Left kidney (tissue), 2 donors: ENCODE results near the gene FBXO5. TPM values are rescaled to one million over a fixed set of nuclear protein-coding genes. Genes with fewer than 3 reads are reported as not detected.
A peak's percentile ranks its signal among the peaks of the same experiment; 100 is the strongest.

Experiments
- DNase-seq: peaks from one replicate; pipeline ENCODE4 v3.0.0-alpha.2; 2013
- polyA plus RNA-seq: library from polyadenylated mRNA; unstranded; fragments of 120-200 nt; gene quantifications from one replicate; pipeline ENCODE4 v1.2.1, GENCODE V29; 2013; ENCODE audit not compliant: insufficient read length

Gene FBXO5
- polyA plus RNA-seq, 1 donor, result 41.3 TPM

GRCh38 chr6:152952866-152953509 is 29.9 kb downstream of the FBXO5 start:
- DNase-seq, result peak; percentile 15

- no peak for DNase-seq
These were observed 30.8 kb downstream of the FBXO5 start for GRCh38 chr6:152952045-152952444.

GRCh38 chr6:152950240-152950639 is 32.6 kb downstream of the FBXO5 start:
- no peak for DNase-seq

GRCh38 chr6:152948150-152948768 is 34.6 kb downstream of the FBXO5 start:
- DNase-seq, result peak; percentile 42

GRCh38 chr6:152946995-152947394 is 35.8 kb downstream of the FBXO5 start:
- DNase-seq, result no peak

GRCh38 chr6:152946484-152946883 is 36.4 kb downstream of the FBXO5 start:
- DNase-seq, result no peak

- no peak for DNase-seq
These were observed 39.5 kb downstream of the FBXO5 start for GRCh38 chr6:152943260-152943897.

- DNase-seq, result no peak
These were observed 40.4 kb downstream of the FBXO5 start for GRCh38 chr6:152942319-152942869.

GRCh38 chr6:152941746-152942145 is 41.1 kb downstream of the FBXO5 start:
- DNase-seq, result no peak

- no peak for DNase-seq
These were observed 50.0 kb downstream of the FBXO5 start for GRCh38 chr6:152932865-152933264.

- no peak for DNase-seq
These were observed 60.1 kb downstream of the FBXO5 start for GRCh38 chr6:152922706-152923105.

Other genes starting within 250 kb of the FBXO5 start
- gene VIP, start 232.2 kb downstream of the FBXO5 start, polyA plus RNA-seq, result 1.6 TPM
- 23.4 TPM for gene MTRF1L, start 19.7 kb upstream of the FBXO5 start, polyA plus RNA-seq
- gene RGS17, start 148.2 kb upstream of the FBXO5 start, polyA plus RNA-seq, result 3.6 TPM